Measurements from ENCODE around the gene LGMN.

DNA sequence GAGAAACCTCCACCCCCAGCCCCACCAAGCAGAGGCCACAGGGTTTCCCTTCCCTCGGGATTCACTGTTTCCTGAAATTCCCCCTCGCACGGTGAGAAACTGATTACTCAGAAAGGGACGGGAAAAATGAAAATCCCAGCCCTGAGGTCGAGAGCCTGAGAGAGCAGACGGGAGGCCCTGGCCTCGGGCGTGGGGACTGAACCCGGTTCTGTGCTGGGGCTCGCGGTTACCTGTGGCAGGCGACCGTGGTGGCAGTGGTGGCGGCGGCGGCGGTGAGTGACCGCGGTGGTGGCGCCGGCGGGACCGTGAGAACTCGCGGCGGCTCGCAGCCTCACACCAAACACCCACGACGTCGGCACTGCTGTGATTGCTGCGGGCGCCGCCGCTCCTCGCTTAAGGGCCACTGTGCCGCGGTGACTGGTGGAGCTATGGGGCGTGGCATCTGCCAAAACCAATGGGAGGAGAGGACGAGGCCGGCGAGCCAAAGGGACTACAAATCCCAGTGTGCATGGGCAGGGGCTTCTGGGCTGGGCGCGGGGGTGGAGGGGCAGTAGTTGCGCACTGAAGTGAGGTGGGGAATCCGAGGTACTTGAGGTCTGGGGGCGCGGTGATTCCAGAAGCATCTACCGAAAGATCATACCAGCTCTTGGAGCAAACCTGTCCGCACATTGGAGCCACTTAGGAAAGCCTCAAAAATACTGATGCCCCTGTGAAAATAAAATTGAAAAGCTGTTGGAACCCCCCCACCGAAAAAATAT is at the start of gene LGMN:
- TF ChIP-seq, protein P1, sequence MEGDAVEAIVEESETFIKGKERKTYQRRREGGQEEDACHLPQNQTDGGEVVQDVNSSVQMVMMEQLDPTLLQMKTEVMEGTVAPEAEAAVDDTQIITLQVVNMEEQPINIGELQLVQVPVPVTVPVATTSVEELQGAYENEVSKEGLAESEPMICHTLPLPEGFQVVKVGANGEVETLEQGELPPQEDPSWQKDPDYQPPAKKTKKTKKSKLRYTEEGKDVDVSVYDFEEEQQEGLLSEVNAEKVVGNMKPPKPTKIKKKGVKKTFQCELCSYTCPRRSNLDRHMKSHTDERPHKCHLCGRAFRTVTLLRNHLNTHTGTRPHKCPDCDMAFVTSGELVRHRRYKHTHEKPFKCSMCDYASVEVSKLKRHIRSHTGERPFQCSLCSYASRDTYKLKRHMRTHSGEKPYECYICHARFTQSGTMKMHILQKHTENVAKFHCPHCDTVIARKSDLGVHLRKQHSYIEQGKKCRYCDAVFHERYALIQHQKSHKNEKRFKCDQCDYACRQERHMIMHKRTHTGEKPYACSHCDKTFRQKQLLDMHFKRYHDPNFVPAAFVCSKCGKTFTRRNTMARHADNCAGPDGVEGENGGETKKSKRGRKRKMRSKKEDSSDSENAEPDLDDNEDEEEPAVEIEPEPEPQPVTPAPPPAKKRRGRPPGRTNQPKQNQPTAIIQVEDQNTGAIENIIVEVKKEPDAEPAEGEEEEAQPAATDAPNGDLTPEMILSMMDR (IDR thresholded peaks at IDR 0.05) = no peak
- peak; percentile 82 for TF ChIP-seq POLR2AphosphoS5 (IDR thresholded peaks at IDR 0.05; ENCODE audit: low read depth, low read length)

All from Panc1 (cell line).